Gastrocnemius medialis (tissue), 4 donors: ENCODE measurements around the gene BIRC6.

Source experiments
- CTCF ChIP-seq, 5 experiments: fragments of 450-650 bp in 3 of 5; fragments of 200-600 bp in 2 of 5; sonication (generic) in 2 of 5; IDR thresholded peaks in 4 of 5; conservative IDR thresholded peaks in 1 of 5; 1 replicate in 4 of 5; 2 replicates in 1 of 5; pipeline ENCODE4 v1.5.1; 2016 to 2019; ENCODE audit warnings: antibody characterized with exemption in 5 of 5, mild to moderate bottlenecking in 3 of 5, moderate library complexity in 3 of 5
- POLR2A ChIP-seq, 2 donors: fragments of 450-650 bp; IDR thresholded peaks; one replicate each; pipeline ENCODE4 v1.6.1; 2017; ENCODE audit warnings: antibody characterized with exemption in 2 of 2, mild to moderate bottlenecking in 2 of 2, moderate library complexity in 2 of 2

DNA sequence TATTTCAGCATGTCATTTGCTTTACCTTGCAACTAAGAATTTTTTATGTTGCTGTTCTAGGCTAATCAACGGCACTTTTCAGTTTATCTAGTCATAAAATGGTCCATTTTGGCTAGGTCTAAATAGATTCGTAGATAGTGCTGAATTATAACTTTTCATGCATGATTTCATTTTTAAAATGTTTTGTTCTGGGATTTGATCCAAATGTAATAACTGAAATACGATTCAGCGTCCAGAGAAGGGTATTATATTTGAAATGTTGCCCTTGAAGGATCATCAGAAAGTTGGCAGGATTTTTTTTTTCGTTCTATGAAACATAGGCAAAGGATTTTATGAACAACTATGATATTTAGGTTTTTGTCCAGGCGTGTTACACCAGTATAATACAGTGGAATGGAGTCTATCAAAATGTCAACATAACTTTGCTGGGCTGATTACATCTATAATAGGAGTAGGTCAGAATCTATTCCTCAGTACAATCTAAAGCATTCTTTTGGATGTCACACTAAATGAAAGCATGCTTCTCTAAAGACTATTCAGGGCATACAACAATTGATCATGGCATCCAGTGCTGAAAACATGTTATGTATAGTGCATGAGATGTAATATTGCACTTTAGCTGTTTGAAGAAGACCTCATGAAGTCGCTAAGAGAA, 295.9 kb downstream of the BIRC6 start:
- no peak for TF ChIP-seq POLR2A (IDR thresholded peaks at IDR 0.05)
- no peak for TF ChIP-seq CTCF (IDR thresholded peaks at IDR 0.05 in 4 of 5, conservative IDR thresholded peaks at IDR 0.05 in 1 of 5)
